GM23248 (cell line): ENCODE data around the gene KIF18B.

Experiments used
- EZH2 ChIP-seq: fragments of 200-600 bp; sonication (generic); IDR thresholded peaks from 2 replicates; pipeline ENCODE4 v1.6.1; 2018; ENCODE audit warnings: antibody characterized with exemption, mild to moderate bottlenecking; ENCODE audit not compliant: insufficient read depth, poor library complexity, severe bottlenecking
- EZH2phosphoT487 ChIP-seq: fragments of 200-600 bp; sonication (generic); IDR thresholded peaks from 2 replicates; pipeline ENCODE4 v1.6.1; 2018; ENCODE audit warnings: antibody characterized with exemption, moderate library complexity, mild to moderate bottlenecking, low read depth; ENCODE audit not compliant: insufficient read depth

DNA sequence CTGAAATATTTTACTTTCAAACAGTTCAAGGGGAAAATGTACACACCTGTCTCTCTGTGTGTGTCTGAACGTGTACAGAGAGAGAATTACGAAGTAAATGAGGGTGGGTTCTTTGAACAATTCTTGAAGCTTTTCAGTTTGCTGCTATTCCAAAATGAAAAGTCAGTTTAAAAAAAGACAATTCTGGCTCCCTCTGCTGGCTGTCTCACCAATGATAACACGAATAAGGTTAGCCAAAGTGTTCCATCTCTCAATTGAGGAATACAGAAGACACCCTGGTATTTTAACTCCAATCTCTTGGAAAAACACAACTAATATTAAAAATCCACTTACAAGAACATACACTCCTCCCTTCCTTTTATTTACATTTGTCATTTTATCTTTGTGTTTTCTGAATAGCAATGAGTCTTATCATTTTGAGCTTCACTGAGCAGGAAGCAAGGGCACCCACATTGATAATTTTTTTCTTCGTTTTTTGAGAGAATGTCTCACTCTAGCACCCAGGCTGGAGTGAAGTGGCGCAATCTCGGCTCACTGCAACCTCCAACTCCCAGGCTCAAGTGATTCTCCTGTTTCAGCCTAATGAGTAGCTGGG is 68.8 kb downstream of the KIF18B start:
- no peak for TF ChIP-seq EZH2
- TF ChIP-seq EZH2phosphoT487 = no peak
